HPDE6-E6E7 (cell line): Measurements from ENCODE around the gene DIABLO.
A peak's percentile ranks its signal among the peaks of the same experiment; 100 is the strongest.
"Not testable (repeated sequence)": the region's sequence is repeated elsewhere in the genome, so short reads cannot be mapped to it uniquely, and the experiment has no call there.

Experiments
- DNase-seq: peaks from one replicate; pipeline ENCODE4 v3.0.0; 2011; ENCODE audit warnings: missing footprints; ENCODE audit errors: extremely low spot score

DIABLO gene

DNA sequence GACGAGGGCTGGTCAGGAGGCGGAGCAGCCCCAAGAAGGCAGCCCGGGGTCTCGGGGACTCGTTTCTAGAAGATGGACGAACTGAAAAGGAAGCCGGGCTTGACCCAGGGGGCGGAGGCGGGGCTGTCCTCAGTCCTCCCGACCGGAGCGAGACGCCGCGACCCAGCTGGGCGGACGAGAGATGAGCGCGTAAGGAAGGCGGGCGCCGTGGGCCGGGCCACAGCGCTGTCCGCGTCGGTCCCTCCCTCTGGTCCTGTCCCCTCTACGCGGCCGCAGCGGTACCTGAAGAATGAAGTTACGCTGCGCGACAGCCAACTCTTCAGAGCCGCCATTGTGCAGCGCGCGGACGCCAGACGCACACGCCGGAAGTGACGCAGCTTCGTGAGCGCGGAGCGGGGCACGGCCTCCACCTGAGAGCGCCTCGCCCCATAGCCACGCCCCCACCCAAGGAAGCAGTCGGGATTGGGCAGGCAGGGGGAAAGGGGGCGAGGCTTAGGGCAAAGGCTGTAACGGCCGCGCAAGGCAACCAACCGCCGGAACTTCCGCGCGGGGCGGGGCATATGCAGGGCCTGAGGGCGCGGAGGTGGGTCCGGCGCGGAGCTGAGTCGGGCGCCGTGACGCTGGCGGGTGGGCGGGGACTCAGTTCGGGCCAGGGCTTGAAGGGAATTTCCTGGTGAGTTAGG, at the start of gene DIABLO:
DIABLO (minus strand) TSS at position 370 of the 683 bp plus-strand sequence; CDS start at position 332, 38 bp downstream.
- DNase-seq = peak; percentile 97

DNA sequence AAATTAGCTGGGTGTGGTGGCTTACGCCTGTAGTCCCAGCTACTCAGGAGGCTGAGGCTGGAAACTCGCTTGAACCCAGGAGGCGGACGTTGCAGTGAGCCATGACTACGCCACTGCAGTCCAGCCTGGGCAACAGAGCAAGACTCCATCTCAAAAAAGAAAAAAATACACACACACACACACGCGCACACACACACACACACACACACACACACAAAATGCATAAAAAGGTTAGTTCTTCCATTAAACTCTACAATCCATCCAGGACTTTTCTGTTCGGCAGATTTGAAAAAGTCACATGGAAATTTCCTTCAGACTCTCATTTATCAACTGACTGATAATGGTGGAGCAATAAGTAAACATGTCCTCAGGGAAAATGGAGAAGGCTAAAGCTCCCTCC, 49.6 kb upstream of the DIABLO start:
- DNase-seq = no peak

DNA sequence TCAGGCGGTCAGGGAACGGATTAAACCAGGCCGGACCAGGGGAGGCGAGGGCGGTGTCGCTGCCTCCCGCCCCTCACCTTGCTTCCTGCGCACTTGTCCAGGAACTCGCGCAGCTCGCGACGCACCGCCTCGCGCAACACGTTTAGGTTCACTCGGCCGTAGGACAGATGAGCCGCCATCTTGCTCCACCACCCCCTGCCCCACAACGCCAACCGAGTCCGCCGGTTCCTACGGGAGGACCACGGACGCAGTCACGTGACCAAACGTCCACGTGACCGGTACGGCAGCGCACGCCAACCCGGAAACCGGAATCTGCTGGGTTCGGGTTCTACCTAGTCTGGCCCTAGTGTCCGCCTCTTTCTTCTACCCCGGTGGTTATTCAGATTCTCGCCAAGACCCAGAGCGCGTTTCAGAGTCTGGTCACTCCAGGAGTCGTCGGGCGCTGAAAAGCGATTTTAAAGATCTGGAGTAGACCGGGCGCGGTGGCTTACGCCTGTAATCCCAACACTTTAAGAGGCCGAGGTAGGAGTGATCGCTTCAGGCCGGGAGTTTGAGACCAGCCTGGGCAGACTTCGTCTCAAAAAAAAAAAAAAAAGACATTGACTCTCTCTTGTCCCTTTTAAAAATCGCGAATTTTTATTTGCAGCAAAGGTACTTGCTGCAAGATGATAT, 40.5 kb upstream of the DIABLO start, which contains the start of gene VPS33A:
VPS33A (minus strand) TSS at position 265 of the 672 bp plus-strand sequence; CDS start at position 179, 86 bp downstream.
- peak; percentile 98 for DNase-seq

DNA sequence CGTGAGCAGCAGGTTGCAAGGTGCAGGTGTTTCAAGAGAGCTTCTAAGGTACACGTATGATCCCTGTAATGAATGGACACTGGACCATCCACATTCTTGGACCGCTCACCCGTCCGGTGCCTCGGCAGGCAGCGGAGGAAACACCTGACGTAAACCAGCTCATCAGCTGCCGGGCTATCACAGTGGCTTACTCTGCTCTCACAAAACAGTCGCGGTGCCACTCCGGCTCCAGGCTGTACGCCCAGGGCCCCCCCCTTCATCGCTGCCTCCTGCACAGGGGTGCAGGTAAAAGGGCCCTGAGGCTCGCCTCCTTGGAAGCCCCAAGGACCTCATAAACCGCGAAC, 40.0 kb upstream of the DIABLO start:
- peak; percentile 28 for DNase-seq

DNA sequence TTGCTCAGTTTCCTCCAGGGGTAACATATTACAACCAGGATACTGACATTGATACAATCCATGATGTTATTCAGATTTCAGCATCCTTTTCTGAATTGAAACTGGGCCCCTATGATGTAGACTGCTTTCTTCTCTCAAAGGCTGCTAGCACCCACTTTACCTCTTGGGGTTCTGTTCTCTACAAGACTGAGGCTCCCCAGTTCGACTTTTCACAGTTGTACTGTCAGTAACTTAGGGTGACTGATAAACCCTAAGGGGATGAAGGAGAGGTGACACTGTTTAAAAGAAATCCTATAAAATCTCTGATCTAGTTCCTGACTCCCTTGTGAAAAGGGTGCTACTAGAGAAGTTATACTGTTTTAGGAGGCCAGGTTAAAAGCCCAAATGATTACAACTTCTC, 39.6 kb upstream of the DIABLO start:
- no peak for DNase-seq

DNA sequence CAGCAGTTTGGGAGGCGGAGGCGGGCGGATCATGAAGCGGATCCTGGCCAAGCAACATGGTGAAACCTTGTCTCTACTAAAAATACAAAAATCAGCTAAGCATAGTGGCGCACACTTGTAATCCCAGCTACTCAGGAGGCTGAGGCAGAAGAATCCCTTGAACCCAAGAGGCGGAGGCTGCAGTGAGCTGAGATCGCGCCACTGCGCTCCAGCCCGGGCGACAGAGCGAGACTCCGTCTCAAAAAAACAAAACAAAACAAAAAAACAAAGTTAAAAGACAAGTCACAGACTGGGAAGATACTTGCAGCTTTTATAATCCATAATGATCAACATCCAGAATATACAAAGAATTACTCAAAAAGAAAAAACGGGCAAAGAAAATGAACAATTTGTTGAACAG, 34.9 kb upstream of the DIABLO start:
- DNase-seq = not testable (repeated sequence)

DNA sequence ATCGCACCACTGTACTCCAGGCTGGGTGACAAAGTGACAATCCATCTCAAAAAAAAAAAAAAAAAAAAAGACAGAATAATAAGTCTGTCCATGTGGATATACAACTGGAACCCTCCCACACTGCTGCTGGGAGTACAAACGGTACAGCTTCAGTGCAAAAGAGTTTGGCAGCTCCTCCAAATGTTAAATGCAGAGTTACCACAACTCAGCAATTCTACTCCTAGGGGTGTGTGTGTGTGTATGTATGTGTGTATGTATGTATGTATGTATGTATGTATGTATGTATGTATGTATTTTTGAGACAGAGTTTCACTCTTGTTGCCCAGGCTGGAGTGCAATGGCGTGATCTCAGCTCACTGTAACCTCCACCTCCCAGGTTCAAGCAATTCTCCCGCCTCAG, 33.1 kb upstream of the DIABLO start:
- DNase-seq = not testable (repeated sequence)

DNA sequence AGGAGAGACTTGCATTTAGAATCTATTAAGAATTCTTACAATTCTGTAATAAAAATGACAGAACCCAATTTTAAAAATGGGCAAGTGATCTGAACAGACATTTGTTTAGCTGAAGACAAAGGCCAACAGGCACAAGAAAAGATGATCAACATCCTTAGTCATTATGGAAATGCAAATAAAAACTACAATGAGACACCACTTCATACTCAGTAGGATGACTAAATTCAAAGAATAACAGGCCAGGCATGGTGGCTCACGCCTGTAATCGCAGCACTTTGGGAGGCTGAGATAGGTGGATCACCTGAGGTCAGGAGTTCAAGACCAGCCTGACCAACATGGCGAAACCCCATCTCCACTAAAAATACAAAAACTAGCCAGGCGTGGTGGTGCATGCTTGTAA, 32.6 kb upstream of the DIABLO start:
- DNase-seq = not testable (repeated sequence)

DNA sequence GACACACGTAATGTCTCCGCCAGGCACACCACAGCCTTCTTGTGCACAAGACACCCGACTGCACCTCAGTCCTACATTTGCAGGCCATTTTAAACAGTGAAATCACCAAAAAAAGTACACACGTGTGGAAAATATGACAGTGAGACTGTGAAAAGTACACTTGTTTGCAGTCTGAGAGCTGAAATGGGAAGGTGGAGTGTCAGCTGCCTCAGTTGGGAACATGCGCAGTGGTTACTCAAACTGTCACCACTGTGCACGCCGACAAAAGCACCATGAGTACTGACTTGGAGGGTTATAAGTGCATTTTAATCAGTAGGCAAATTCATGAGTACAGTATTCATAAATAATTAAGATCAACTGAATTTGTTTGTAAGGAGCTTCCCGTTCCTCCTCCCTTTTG, 24.7 kb upstream of the DIABLO start:
- no peak for DNase-seq

DNA sequence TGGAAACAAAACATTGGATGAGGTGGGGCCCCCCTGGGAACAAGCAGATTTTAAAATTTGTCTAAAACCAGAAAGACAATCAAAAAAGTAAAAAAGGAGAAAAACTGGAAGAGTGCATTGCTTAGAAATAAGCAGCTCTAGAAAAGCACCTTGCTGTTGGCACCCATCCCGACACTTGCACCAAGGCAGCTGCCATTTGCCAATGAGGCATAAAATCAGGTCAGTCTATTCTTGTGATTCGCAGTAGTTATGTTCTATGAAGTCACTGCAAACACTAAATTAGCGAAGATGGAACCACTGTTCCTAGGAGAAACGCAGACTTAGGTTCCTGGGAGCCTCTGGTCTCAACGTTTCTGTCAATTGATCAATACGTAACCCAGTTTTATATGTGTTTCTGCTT, 24.2 kb upstream of the DIABLO start:
- DNase-seq = no peak

DNA sequence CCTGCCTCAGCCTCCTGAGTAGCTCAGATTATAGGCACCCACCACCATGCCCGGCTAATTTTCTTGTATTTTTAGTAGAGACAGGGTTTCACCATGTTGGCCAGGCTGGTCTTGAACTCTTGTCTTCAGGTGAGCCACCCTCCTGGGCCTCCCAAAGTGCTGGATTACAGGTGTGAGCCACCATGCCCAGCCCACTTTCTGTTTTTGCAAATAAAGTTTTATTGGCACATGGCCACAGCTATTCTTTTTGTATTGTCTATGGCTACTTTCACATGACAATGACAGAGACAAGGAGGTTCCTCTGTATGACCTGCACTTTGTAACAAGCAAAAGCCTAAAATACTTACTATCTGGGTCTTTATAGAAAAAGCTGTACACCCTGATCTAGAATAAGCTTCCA, 19.7 kb upstream of the DIABLO start:
- no peak for DNase-seq

DNA sequence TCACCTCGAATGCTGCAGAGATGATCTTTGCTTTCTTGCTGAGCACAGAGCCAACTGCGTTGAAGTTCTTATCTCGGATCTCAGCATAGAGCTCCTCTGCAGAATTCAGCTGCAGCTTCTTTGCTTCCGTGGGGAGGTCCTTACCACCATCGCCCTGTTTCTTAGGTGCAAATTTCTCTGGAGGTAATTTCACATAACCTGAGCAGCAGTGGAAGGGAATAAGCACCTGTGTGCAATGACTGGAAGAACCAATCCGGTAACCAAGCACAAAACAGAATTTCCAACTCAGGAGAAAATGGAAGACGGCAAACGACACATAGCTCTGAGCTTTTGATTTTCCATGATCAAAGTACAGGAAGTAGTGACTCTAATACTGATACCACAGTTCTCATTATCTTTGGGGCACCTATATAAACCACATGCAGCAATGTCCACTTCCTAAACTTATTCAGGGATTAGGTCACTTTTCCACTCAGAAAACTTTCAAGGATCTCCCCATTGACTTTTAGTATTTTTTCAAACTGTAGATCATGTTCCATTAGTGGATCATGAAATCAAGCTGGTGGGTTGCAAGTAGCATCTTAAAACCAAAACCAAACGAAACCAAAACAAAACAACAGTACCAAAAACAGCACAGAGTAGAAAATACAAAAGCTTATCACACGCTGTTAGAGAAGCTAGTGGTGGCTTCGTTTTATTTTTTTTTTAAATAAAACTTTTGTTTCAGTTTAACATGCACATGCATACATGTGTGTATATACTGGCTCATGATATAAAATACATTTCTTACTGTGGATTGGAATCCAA, 18.9 kb upstream of the DIABLO start:
- no peak for DNase-seq

DNA sequence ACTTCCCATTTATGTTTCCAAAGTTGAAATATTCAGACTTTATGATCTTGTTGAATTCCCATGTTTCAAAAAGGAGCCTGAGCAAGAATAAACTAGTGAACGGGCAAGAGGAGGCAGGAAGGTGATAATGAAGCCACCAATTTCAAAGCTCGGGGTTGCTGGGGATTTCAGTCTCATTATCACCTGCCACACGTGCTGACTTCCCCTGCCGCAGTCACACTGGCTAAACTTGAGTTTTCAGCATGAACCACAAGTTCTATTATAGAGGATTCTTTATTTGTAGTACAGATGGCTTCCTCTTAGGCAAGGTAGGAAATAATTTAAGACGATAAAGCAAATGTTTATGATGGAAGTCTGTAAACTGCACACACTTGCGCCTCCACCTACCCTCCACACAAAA, 18.1 kb upstream of the DIABLO start:
- DNase-seq = no peak

DNA sequence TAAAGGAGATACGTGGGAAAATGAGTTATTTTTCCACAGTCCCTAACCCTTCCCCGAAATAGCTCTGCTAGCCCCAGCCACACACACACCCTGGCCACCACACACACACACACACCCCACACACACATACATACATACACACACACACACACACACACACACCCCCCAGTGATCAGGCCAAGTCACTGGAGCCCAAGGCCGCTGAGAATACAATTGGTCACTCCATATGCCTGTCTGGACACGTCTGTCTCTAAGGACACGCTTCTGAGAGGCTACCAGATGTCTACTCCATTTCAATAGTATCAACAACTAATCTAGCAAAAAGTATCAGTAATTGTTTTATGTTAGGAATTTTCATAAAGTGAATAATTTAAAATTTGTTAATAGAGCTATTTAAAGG, 13.0 kb upstream of the DIABLO start:
- peak; percentile 76 for DNase-seq

DNA sequence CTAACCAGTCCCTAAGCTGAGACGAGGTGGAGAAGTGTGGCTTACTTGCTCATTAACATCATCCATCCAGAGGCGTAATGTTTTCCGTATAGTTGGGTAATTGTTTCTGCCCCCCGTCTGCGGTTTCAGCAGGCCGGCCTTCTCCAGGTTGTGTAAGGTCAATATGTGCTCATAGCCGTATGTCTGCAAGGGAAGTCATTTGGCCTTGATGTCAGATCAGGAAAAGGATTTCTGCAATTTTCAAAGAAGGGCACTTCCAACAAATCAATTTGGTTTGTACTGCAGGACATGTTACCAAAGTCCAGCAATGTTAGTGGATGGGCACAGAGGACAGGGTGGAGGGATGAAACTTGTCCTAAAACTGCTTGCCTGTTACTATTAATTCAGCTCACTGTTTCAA, 9.9 kb upstream of the DIABLO start:
- no peak for DNase-seq

DNA sequence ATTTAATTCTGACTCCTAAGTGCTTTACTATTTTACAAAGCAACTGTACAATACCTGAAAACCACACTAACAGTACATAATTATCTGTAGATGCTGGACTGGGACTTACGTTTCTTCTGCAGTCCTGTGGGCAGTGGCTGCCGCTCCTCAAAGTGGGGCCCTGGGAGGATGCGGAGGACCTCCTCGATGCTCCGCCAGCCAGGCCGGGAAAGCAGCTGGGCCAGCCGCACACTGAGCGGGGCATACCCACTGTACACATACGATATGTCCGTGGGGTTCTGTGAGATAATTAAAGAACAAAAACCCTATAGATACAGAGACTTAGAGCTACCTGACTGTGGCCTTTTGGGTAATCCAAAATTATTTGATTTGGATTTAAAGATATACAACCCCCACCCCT, 6.8 kb upstream of the DIABLO start:
- DNase-seq = no peak

DNA sequence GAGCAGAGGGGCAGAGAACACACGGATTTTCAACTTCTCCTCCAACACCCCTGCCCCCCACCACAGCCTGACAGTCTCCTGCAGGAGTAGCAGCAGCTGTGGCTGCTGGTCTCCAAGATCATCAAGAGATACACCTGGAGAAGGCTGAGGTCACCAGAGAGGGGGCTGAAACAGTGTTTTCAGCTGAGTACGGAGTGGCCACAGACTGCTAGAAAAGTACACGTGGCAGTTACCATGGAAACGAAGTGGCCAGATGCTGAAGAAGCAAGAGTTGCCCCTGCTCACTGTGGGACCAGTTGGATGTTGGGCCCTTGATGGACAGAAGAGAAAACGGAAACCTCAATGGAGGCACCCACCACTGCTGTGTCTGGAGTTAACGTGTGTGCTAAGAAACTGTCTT, 4.9 kb upstream of the DIABLO start:
- DNase-seq = no peak

DNA sequence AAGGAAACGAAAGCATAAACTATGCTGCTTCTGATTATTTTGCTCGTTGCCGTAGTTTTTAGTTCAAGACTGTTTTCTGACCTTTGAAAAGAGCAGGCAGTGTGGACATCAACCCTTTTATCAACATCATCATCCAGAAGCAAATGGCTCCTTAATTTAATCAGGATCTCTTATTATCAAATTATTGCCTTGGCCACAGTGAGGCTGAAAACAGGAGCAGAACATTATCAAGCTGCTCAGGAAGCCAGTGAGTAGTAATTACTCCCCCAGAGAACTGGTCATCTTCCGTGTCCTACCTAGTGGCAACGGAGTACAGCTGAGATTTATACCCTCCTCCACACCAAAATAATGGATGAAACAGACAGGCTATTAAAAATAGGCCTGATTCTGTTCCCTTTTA, 2.2 kb upstream of the DIABLO start:
- no peak for DNase-seq

DNA sequence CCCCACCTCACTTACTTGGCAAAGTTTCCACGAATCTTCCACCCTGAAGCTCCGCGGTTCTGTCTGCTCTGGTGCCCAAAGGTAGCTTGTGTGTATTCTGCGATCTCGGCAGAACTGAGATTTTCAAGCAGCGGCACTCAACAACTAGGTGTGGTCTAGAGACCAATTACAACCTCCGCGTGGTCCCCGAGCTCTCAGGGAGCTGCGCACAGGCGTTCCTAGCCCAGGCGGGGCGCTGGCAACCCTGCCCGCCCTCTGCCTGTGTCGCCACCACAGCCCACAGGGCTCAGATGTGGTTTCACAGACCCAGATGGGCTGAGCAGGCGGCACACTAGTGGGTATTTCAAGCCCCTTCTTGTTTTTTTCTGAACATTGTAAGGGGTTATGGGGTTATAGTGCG, 1.5 kb upstream of the DIABLO start:
- DNase-seq = no peak

DNA sequence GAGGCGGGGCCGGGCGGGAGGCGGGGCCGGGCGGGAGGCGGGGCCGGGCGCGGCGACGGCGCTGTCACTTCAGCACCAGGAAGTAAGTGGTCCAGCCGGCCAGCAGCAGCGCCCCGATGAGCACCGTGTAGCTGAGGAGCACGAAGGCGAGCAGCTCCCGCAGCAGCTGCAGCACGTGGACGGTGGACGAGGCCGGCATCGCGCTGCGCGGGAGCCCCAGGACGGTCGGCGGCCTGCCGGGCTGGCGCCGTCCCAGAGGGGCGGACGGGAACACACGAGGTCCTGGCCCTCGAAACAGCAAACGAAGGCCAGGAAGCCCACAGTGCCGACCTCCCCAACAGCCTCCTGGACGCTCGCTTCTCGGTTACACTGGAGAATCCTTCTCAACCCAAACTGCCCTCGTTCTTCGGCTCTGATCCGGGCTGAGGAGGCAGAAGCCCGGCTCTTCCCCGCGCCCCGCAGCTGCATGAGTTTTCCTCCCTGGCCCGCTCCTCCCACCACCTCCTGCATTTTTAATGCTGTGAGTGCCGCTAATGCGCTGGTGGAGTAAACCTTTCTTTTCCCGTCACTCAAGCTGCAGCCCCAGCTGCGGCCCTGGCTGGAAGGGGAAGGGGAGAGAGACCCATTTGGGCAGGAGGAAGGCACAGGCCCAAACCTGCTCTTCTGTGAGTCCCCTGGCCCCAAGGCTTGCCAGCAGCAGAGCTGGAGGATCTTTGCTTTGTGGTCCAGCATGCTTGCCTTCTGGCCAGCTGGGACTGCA, 694 bp upstream of the DIABLO start:
- peak; percentile 80 for DNase-seq

DNA sequence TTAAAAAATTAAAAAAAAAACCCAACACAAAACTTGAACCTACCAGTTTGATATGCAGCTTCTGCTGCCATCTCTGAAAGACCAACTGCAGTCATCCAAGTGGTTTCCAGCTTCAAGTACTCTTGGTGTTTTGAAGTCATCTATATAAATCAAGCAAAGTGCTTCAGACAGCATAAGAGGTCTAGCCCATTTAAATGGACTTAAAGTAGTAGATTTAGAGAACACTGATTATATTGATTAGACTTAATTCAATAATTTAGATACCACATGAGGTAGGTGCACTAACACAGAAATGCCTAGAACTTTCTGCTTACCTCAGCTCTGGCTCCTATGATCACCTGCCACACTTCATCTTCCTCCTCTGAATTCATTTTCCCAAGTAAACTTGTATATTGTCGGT, 9.4 kb downstream of the DIABLO start:
- no peak for DNase-seq

DNA sequence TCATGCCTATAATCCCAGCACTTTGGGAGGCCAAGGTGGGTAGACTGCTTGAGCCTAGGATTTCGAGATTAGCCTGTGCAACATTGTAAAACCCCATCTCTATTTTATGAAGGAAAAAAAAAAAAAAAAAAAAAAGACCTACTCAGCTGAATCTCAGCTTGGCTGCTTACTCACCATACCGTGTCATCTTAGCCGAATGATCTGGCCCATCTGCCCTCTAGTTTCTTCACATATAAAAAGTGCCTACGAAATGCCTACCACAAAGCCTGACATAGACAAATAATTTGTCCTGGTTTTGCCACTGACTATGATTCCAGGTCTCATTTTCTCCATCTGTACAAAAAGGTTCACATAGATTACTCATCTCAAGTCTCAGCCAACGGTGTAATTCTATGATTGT, 10.1 kb downstream of the DIABLO start:
- no peak for DNase-seq
